ENCODE results near the gene DPP6. TPM values are rescaled to one million over a fixed set of nuclear protein-coding genes. Genes with fewer than 3 reads are reported as not detected.

DPP6 gene
- total and polyA plus RNA-seq, 9 of the 15 experiments (the other 6 are each of a cell fraction or from before 2014, with no cell fraction given): not detected

- BruUV-seq (replicated peaks): no TSS peak
- Histone ChIP-seq H3K4me3 (no peak overlapping the region), H3K9me1 (ENCODE audit: control insufficient read depth, insufficient read depth, low read length) (no peaks in the 10 kb centered on the region), H3K9me3 (replicated peaks; ENCODE audit: control insufficient read depth, insufficient read depth, low read depth, low read length) (no peaks in the 10 kb centered on the region), H2AFZ (ENCODE audit: low read depth, low read length) (no peak overlapping the region), H3K9ac (ENCODE audit: insufficient read depth in 1 of 2, low read depth in 2 of 2, low read length in 2 of 2) (no peak overlapping the region), H3K4me1 (replicated peaks in 1 of 2; ENCODE audit: control insufficient read depth in 2 of 2, insufficient read depth in 2 of 2, low read length in 2 of 2) (peaks cover 0 to 20% of the 10 kb centered on the region in 2 experiments; a peak in 2 of 5 replicates), H3K79me2 (ENCODE audit: control insufficient read depth, insufficient read depth, low read length) (no peaks in the 10 kb centered on the region), H3K27ac (ENCODE audit: extremely low read depth, low read depth, low read length) (no peak overlapping the region), H3K36me3 (ENCODE audit: control insufficient read depth, insufficient read depth, low read length) (no peaks in the 10 kb centered on the region), H4K20me1 (replicated peaks; ENCODE audit: control insufficient read depth, insufficient read depth, low read length) (no peaks in the 10 kb centered on the region), H3K27me3 (ENCODE audit: control insufficient read depth in 2 of 2, insufficient read depth in 2 of 2, low read length in 2 of 2) (peaks cover 30 to 72% of the 10 kb centered on the region in 2 experiments), H3K4me2 (ENCODE audit: insufficient read depth, low read length) (no peak overlapping the region)
- WGBS (ENCODE audit: insufficient coverage, low coverage, missing lambda C conversion rate): 9% methylated on average over 7 of the region's 7 CpGs
- intact Hi-C loops (cut with micrococcal nuclease) (no loop called here), in situ Hi-C loops (cut with MboI) (no loop called here)
- no peak for FAIRE-seq
- POLR2A ChIA-PET: no interaction called here
- no peak for TF ChIP-seq C11orf30 (IDR thresholded peaks at IDR 0.05; ENCODE audit: low read depth)
- TF ChIP-seq MAX (CRISPR knock-in tag; IDR thresholded peaks at IDR 0.05): 0 out of 2 replicates have a peak, but pooled peaks have one; percentile 27
- CTCF ChIA-PET (ENCODE audit: low intra/inter-chr PET ratio): no interaction called here
- DNase-seq (ENCODE audit: extremely low read depth in 1 of 4, low spot score in 3 of 4): no peak
- no peak for ATAC-seq
These were observed 865.6 kb downstream of the DPP6 start for GRCh38 chr7:154917808-154918160.

GRCh38 chr7:154918266-154918665 lies 866.1 kb downstream of the DPP6 start:
- intact Hi-C loops (cut with micrococcal nuclease): no loop called here
- Histone ChIP-seq H3K27me3 (ENCODE audit: control insufficient read depth in 2 of 2, insufficient read depth in 2 of 2, low read length in 2 of 2) (peaks cover 30 to 67% of the 10 kb centered on the region in 2 experiments), H3K36me3 (ENCODE audit: control insufficient read depth, insufficient read depth, low read length) (no peaks in the 10 kb centered on the region), H3K4me2 (ENCODE audit: insufficient read depth, low read length) (no peak overlapping the region), H3K79me2 (ENCODE audit: control insufficient read depth, insufficient read depth, low read length) (no peaks in the 10 kb centered on the region), H3K4me1 (replicated peaks in 1 of 2; ENCODE audit: control insufficient read depth in 2 of 2, insufficient read depth in 2 of 2, low read length in 2 of 2) (peaks cover 0 to 19% of the 10 kb centered on the region in 2 experiments; a peak in 2 of 5 replicates), H4K20me1 (replicated peaks; ENCODE audit: control insufficient read depth, insufficient read depth, low read length) (no peaks in the 10 kb centered on the region), H3K9me1 (ENCODE audit: control insufficient read depth, insufficient read depth, low read length) (no peaks in the 10 kb centered on the region), H3K4me3 (no peak overlapping the region), H3K27ac (ENCODE audit: extremely low read depth, low read depth, low read length) (no peak overlapping the region), H3K9ac (ENCODE audit: insufficient read depth in 1 of 2, low read depth in 2 of 2, low read length in 2 of 2) (no peak overlapping the region), H2AFZ (ENCODE audit: low read depth, low read length) (no peak overlapping the region), H3K9me3 (replicated peaks; ENCODE audit: control insufficient read depth, insufficient read depth, low read depth, low read length) (no peaks in the 10 kb centered on the region)
- in situ Hi-C loops (cut with MboI): no loop called here
- ATAC-seq (no peak), FAIRE-seq (no peak), DNase-seq (ENCODE audit: extremely low read depth in 1 of 4, low spot score in 3 of 4) (no peak)
- 3% methylated on average over 6 of the region's 6 CpGs for WGBS (ENCODE audit: insufficient coverage, low coverage, missing lambda C conversion rate)
- POLR2A ChIA-PET: no interaction called here
- CTCF ChIA-PET (ENCODE audit: low intra/inter-chr PET ratio): no interaction called here
- BruUV-seq (replicated peaks): no TSS peak
- TF ChIP-seq SFPQ (IDR thresholded peaks at IDR 0.05; ENCODE audit: low read depth, low read length) (no peak), MLLT1 (IDR thresholded peaks at IDR 0.05) (no peak), BRF2 (IDR thresholded peaks at IDR 0.05; ENCODE audit: borderline replicate concordance, insufficient read depth, insufficient read length) (no peak), ZNF780A (CRISPR knock-in tag; IDR thresholded peaks at IDR 0.05) (no peak), MYC (IDR thresholded peaks at IDR 0.05; ENCODE audit: low read depth, low read length) (no peak), MYC (CRISPR knock-in tag; IDR thresholded peaks at IDR 0.05; ENCODE audit: borderline replicate concordance, low read depth) (no peak), EGR1 (conservative IDR thresholded peaks at IDR 0.05) (no peak), CHD2 (IDR thresholded peaks at IDR 0.05; ENCODE audit: low read depth, low read length) (no peak), PHTF2 (CRISPR knock-in tag; IDR thresholded peaks at IDR 0.05) (no peak), HLTF (IDR thresholded peaks at IDR 0.05) (no peak), SMARCC2 (IDR thresholded peaks at IDR 0.05; ENCODE audit: low read depth) (no peak)
